ENCODE data around the gene DCUN1D3. TPM values are rescaled to one million over a fixed set of nuclear protein-coding genes. Genes with fewer than 3 reads are reported as not detected.
A peak's percentile ranks its signal among the peaks of the same experiment; 100 is the strongest.

The DCUN1D3 gene
- total RNA-seq, 1 donor from 2014 or later: 14.6 TPM

- DNase-seq: no peak
- no peak for ATAC-seq (ENCODE audit: poor library complexity)
- intact Hi-C loops (cut with DNase I): no loop called here
Measured at GRCh38 chr16:20925751-20926150, 25.6 kb upstream of the DCUN1D3 start.

GRCh38 chr16:20923876-20924275 is 23.7 kb upstream of the DCUN1D3 start:
- DNase-seq (no peak), ATAC-seq (ENCODE audit: poor library complexity) (no peak)
- intact Hi-C loops (cut with DNase I): no loop called here

- ATAC-seq (ENCODE audit: poor library complexity): no peak
- no peak for DNase-seq
- intact Hi-C loops (cut with DNase I): no loop called here
Measured at GRCh38 chr16:20920799-20921198, 20.6 kb upstream of the DCUN1D3 start.

GRCh38 chr16:20920091-20920490 is 19.9 kb upstream of the DCUN1D3 start:
- intact Hi-C loops (cut with DNase I): no loop called here
- DNase-seq (no peak), ATAC-seq (ENCODE audit: poor library complexity) (no peak)

GRCh38 chr16:20918486-20919239 is 18.5 kb upstream of the DCUN1D3 start:
- peak; percentile 87 for ATAC-seq (ENCODE audit: poor library complexity)
- intact Hi-C loops (cut with DNase I): loop anchor here (5.0 kb wide), 1 partner anchor 66 kb away; no protein-coding TSS in a partner anchor

GRCh38 chr16:20916942-20917341 is 16.8 kb upstream of the DCUN1D3 start:
- no peak for ATAC-seq (ENCODE audit: poor library complexity)
- intact Hi-C loops (cut with DNase I): loop anchor here (5.0 kb wide), 1 partner anchor 65 kb away; no protein-coding TSS in a partner anchor
- no peak for DNase-seq

More at GRCh38 chr16:20918486-20919239, 18.5 kb upstream of the DCUN1D3 start:
- peak; percentile 81 for DNase-seq

- intact Hi-C loops (cut with DNase I): loop anchor here (5.0 kb wide), 1 partner anchor 64 kb away; no protein-coding TSS in a partner anchor
- ATAC-seq (ENCODE audit: poor library complexity): no peak
- DNase-seq: no peak
Measured at GRCh38 chr16:20916289-20916688, 16.1 kb upstream of the DCUN1D3 start.

GRCh38 chr16:20911361-20911760 is 11.2 kb upstream of the DCUN1D3 start:
- ATAC-seq (ENCODE audit: poor library complexity) (no peak), DNase-seq (no peak)
- intact Hi-C loops (cut with DNase I): no loop called here

- intact Hi-C loops (cut with DNase I): no loop called here
Measured at GRCh38 chr16:20910781-20911321, 10.7 kb upstream of the DCUN1D3 start.

GRCh38 chr16:20906341-20907255 is 6.4 kb upstream of the DCUN1D3 start:
- no peak for DNase-seq
- ATAC-seq (ENCODE audit: poor library complexity): peak; percentile 25
- intact Hi-C loops (cut with DNase I): no loop called here

More at GRCh38 chr16:20910781-20911321, 10.7 kb upstream of the DCUN1D3 start:
- DNase-seq (no peak), ATAC-seq (ENCODE audit: poor library complexity) (peak; percentile 56)

GRCh38 chr16:20905576-20905975 is 5.4 kb upstream of the DCUN1D3 start:
- intact Hi-C loops (cut with DNase I): no loop called here
- ATAC-seq (ENCODE audit: poor library complexity) (no peak), DNase-seq (no peak)

GRCh38 chr16:20904507-20905081 is 4.4 kb upstream of the DCUN1D3 start:
- intact Hi-C loops (cut with DNase I): loop anchor here (5.0 kb wide), 1 partner anchor 52 kb away; no protein-coding TSS in a partner anchor
- DNase-seq (no peak), ATAC-seq (ENCODE audit: poor library complexity) (no peak)

- ATAC-seq (ENCODE audit: poor library complexity) (no peak), DNase-seq (no peak)
- intact Hi-C loops (cut with DNase I): loop anchor here (5.0 kb wide), 1 partner anchor 52 kb away; no protein-coding TSS in a partner anchor
Measured at GRCh38 chr16:20903899-20904506, 3.8 kb upstream of the DCUN1D3 start.

- DNase-seq: no peak
- intact Hi-C loops (cut with DNase I): loop anchor here (5.0 kb wide), 1 partner anchor 51 kb away; no protein-coding TSS in a partner anchor
- no peak for ATAC-seq (ENCODE audit: poor library complexity)
Measured at GRCh38 chr16:20903116-20903898, 3.1 kb upstream of the DCUN1D3 start.

- intact Hi-C loops (cut with DNase I): loop anchor here (5.0 kb wide), 1 partner anchor 50 kb away; no protein-coding TSS in a partner anchor
- ATAC-seq (ENCODE audit: poor library complexity): no peak
- no peak for DNase-seq
Measured at GRCh38 chr16:20902426-20902825, 2.3 kb upstream of the DCUN1D3 start.

GRCh38 chr16:20901436-20902112 is 1.4 kb upstream of the DCUN1D3 start:
- intact Hi-C loops (cut with DNase I): loop anchor here (5.0 kb wide), 1 partner anchor 49 kb away; no protein-coding TSS in a partner anchor
- ATAC-seq (ENCODE audit: poor library complexity) (peak; percentile 25), DNase-seq (peak; percentile 63)

GRCh38 chr16:20901068-20901435 is 894 bp upstream of the DCUN1D3 start:
- ATAC-seq (ENCODE audit: poor library complexity) (peak; percentile 1), DNase-seq (no peak)
- intact Hi-C loops (cut with DNase I): loop anchor here (5.0 kb wide), 1 partner anchor 49 kb away; no protein-coding TSS in a partner anchor
